CD4-positive, alpha-beta T cell treated with Interleukin-21 for 1 hour (primary cell): ENCODE measurements around the gene ATM.

Experiments used
- DNase-seq: peaks from one replicate; pipeline ENCODE4 v3.0.0-alpha.2; 2020

ATM gene

GRCh38 chr11:108222574-108223347 is at the start of gene ATM, which contains the start of gene NPAT:
TSS of gene ATM (plus strand) at chr11:108223067. CDS start at chr11:108227625, 4,558 bp downstream.
TSS of gene NPAT (minus strand) at chr11:108222638. CDS start at chr11:108222536, 102 bp downstream.
- peak; percentile 99 for DNase-seq

GRCh38 chr11:108177570-108177969 is 45.3 kb upstream of the ATM start:
- no peak for DNase-seq

GRCh38 chr11:108193725-108194124 is 29.1 kb upstream of the ATM start:
- DNase-seq: no peak

- no peak for DNase-seq
These were observed 26.0 kb upstream of the ATM start for GRCh38 chr11:108196901-108197300.

GRCh38 chr11:108197351-108197750 is 25.5 kb upstream of the ATM start:
- DNase-seq: no peak

GRCh38 chr11:108198833-108199232 is 24.0 kb upstream of the ATM start:
- no peak for DNase-seq

- peak; percentile 35 for DNase-seq
These were observed 23.2 kb upstream of the ATM start for GRCh38 chr11:108199446-108200321.

GRCh38 chr11:108203075-108203474 is 19.8 kb upstream of the ATM start:
- DNase-seq: no peak

- no peak for DNase-seq
These were observed 18.5 kb upstream of the ATM start for GRCh38 chr11:108204376-108204775.

- DNase-seq: no peak
These were observed 17.9 kb upstream of the ATM start for GRCh38 chr11:108204929-108205499.

- DNase-seq: no peak
These were observed 16.7 kb upstream of the ATM start for GRCh38 chr11:108206171-108206570.

- no peak for DNase-seq
These were observed 15.7 kb upstream of the ATM start for GRCh38 chr11:108206969-108207682.

GRCh38 chr11:108207683-108208060 is 15.2 kb upstream of the ATM start:
- DNase-seq: no peak

GRCh38 chr11:108210441-108210840 is 12.4 kb upstream of the ATM start:
- DNase-seq: no peak

GRCh38 chr11:108213784-108214183 is 9.1 kb upstream of the ATM start:
- no peak for DNase-seq

GRCh38 chr11:108216988-108217387 is 5.9 kb upstream of the ATM start:
- peak; percentile 15 for DNase-seq

- DNase-seq: no peak
These were observed 4.4 kb upstream of the ATM start for GRCh38 chr11:108218455-108218854.

- peak; percentile 8 for DNase-seq
These were observed 3.7 kb upstream of the ATM start for GRCh38 chr11:108218912-108219783.

- peak; percentile 29 for DNase-seq
These were observed 2.0 kb upstream of the ATM start for GRCh38 chr11:108220721-108221336.

- DNase-seq: peak; percentile 26
These were observed 1.5 kb upstream of the ATM start for GRCh38 chr11:108221371-108221770.

- DNase-seq: peak; percentile 63
These were observed 825 bp upstream of the ATM start for GRCh38 chr11:108221911-108222573.
